GM19240 (cell line): ENCODE measurements around the gene IL1F10.
"Not testable (repeated sequence)": the region's sequence is repeated elsewhere in the genome, so short reads cannot be mapped to it uniquely, and the experiment has no call there.

ENCODE experiments used
- DNase-seq: peaks from one replicate; pipeline ENCODE4 v3.0.0; 2011; ENCODE audit warnings: low spot score; ENCODE audit not compliant: insufficient read length

Gene IL1F10

GRCh38 chr2:113080134-113080533, 12.4 kb downstream of the IL1F10 start:
- DNase-seq, result peak; percentile 48

GRCh38 chr2:113081488-113082210, 13.9 kb downstream of the IL1F10 start:
- no peak for DNase-seq

GRCh38 chr2:113083296-113083695, 15.5 kb downstream of the IL1F10 start:
- DNase-seq, result no peak

GRCh38 chr2:113084249-113085000, 16.7 kb downstream of the IL1F10 start:
- no peak for DNase-seq

- no peak for DNase-seq
Measured at GRCh38 chr2:113085542-113085941, 17.8 kb downstream of the IL1F10 start.

GRCh38 chr2:113088213-113088992, 20.6 kb downstream of the IL1F10 start:
- DNase-seq, result no peak

- DNase-seq, result no peak
Measured at GRCh38 chr2:113089916-113090315, 22.1 kb downstream of the IL1F10 start.

GRCh38 chr2:113091231-113091896, 23.6 kb downstream of the IL1F10 start:
- DNase-seq, result no peak

GRCh38 chr2:113092864-113093612, 25.3 kb downstream of the IL1F10 start:
- no peak for DNase-seq

- no peak for DNase-seq
Measured at GRCh38 chr2:113093613-113093977, 25.8 kb downstream of the IL1F10 start.

GRCh38 chr2:113096306-113096705, 28.5 kb downstream of the IL1F10 start:
- DNase-seq, result not testable (repeated sequence)

GRCh38 chr2:113096842-113097618, 29.3 kb downstream of the IL1F10 start:
- not testable (repeated sequence) for DNase-seq

GRCh38 chr2:113098041-113098440, 30.3 kb downstream of the IL1F10 start:
- no peak for DNase-seq

- DNase-seq, result no peak
Measured at GRCh38 chr2:113098532-113098931, 30.8 kb downstream of the IL1F10 start.

GRCh38 chr2:113102133-113102532, 34.4 kb downstream of the IL1F10 start:
- no peak for DNase-seq

- DNase-seq, result no peak
Measured at GRCh38 chr2:113103277-113103676, 35.5 kb downstream of the IL1F10 start.

- DNase-seq, result no peak
Measured at GRCh38 chr2:113104054-113104611, 36.4 kb downstream of the IL1F10 start.

GRCh38 chr2:113105047-113105785, 37.4 kb downstream of the IL1F10 start:
- no peak for DNase-seq

- DNase-seq, result no peak
Measured at GRCh38 chr2:113111121-113111520, 43.4 kb downstream of the IL1F10 start.
